ENCODE measurements around the gene BMP2K. TPM values are rescaled to one million over a fixed set of nuclear protein-coding genes. Genes with fewer than 3 reads are reported as not detected.

BMP2K gene
- total and polyA plus RNA-seq, 2 experiments from 2014 or later = 27.3 to 96.5 TPM

DNA sequence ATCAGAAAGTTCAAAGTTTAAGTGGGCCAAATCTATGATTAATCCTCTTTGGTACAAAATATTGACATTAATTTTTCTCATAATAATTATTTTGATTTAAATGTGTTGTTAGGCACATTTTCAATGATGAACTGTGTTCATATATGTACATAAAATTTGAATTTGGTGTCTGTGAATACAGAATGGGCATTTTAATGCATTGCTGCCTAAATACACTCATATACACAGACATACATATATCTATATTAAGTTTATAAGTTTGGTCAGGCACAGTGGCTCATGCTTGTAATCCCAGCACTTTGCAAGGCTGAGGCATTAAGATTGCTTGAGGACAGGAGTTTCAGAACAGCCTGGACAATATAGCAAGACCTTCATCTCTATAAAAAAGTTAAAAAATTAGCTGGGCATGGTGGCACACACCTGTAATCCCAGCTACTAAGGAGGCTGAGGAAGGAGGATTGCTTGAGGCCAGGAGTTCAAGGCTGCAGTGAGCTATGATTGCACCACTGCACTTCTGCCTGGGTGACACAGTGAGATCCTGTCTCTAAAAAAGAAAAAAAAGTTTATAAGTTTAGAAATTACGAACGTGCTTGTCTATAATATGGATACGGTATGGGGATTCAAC is 12.3 kb upstream of the BMP2K start:
- no peak overlapping the region for H2AFZ ChIP-seq
- H3K9me3 ChIP-seq (ENCODE audit: low read depth) = no peaks in the 10 kb centered on the region
- no peaks in the 10 kb centered on the region for H3K36me3 ChIP-seq (replicated peaks; ENCODE audit: insufficient read depth, low read depth)
- H3K27me3 ChIP-seq = no peaks in the 10 kb centered on the region
- TF ChIP-seq EZH2phosphoT487 (IDR thresholded peaks at IDR 0.05; ENCODE audit: low read depth, severe bottlenecking, unreplicated experiment) (no peak), EZH2 (IDR thresholded peaks at IDR 0.05; ENCODE audit: borderline replicate concordance) (no peak)
- H3K4me3 ChIP-seq = no peak overlapping the region
- 92% methylated on average over 3 of the region's 3 CpGs for WGBS (ENCODE audit: low lambda C conversion rate, missing lambda C conversion rate)
- no peak for DNase-seq (ENCODE audit: low spot score)
- no peaks in the 10 kb centered on the region for H3K4me1 ChIP-seq (ENCODE audit: insufficient read depth)
- no peak overlapping the region for H3K27ac ChIP-seq
- H4K20me1 ChIP-seq (ENCODE audit: insufficient read depth, poor library complexity, severe bottlenecking) = no peaks in the 10 kb centered on the region
- H3K4me2 ChIP-seq = no peak overlapping the region
- H3K79me2 ChIP-seq = no peaks in the 10 kb centered on the region
- H3K9me2 ChIP-seq (replicated peaks; ENCODE audit: insufficient read depth) = no peaks in the 10 kb centered on the region

DNA sequence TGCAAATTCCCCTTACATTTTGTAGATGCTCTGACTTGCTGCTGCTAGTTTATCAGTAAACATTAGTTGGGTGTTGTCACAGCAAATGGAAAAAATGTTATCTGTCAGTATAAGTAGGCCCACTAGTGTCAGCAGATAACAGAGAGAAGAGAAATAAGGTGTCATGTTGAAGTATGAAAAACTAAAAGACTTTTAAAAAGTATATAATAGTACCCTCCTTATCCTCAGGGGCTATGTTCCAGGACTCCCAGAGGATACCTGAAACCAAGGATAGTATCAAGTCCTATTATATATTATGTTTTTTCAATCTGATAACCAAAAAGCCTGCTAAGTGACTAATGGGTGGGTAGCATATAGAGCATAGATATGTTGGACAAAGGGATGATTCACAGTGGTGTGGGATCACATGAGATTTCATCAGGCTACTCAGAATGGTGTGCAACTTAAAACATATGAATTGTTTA is 11.6 kb upstream of the BMP2K start:
- Histone ChIP-seq H3K79me2 (no peaks in the 10 kb centered on the region), H3K9me3 (ENCODE audit: low read depth) (no peaks in the 10 kb centered on the region), H3K4me2 (no peak overlapping the region), H4K20me1 (ENCODE audit: insufficient read depth, poor library complexity, severe bottlenecking) (no peaks in the 10 kb centered on the region), H3K4me3 (no peak overlapping the region), H3K27ac (no peak overlapping the region), H3K4me1 (ENCODE audit: insufficient read depth) (no peaks in the 10 kb centered on the region), H2AFZ (no peak overlapping the region), H3K27me3 (no peaks in the 10 kb centered on the region), H3K9me2 (replicated peaks; ENCODE audit: insufficient read depth) (no peaks in the 10 kb centered on the region), H3K36me3 (replicated peaks; ENCODE audit: insufficient read depth, low read depth) (no peaks in the 10 kb centered on the region)
- TF ChIP-seq EZH2phosphoT487 (IDR thresholded peaks at IDR 0.05; ENCODE audit: low read depth, severe bottlenecking, unreplicated experiment) = no peak
- TF ChIP-seq EZH2 (IDR thresholded peaks at IDR 0.05; ENCODE audit: borderline replicate concordance) = no peak
- TF ChIP-seq, protein P1, sequence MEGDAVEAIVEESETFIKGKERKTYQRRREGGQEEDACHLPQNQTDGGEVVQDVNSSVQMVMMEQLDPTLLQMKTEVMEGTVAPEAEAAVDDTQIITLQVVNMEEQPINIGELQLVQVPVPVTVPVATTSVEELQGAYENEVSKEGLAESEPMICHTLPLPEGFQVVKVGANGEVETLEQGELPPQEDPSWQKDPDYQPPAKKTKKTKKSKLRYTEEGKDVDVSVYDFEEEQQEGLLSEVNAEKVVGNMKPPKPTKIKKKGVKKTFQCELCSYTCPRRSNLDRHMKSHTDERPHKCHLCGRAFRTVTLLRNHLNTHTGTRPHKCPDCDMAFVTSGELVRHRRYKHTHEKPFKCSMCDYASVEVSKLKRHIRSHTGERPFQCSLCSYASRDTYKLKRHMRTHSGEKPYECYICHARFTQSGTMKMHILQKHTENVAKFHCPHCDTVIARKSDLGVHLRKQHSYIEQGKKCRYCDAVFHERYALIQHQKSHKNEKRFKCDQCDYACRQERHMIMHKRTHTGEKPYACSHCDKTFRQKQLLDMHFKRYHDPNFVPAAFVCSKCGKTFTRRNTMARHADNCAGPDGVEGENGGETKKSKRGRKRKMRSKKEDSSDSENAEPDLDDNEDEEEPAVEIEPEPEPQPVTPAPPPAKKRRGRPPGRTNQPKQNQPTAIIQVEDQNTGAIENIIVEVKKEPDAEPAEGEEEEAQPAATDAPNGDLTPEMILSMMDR (IDR thresholded peaks at IDR 0.05; ENCODE audit: poor library complexity) = no peak
- no peak for DNase-seq (ENCODE audit: low spot score)

DNA sequence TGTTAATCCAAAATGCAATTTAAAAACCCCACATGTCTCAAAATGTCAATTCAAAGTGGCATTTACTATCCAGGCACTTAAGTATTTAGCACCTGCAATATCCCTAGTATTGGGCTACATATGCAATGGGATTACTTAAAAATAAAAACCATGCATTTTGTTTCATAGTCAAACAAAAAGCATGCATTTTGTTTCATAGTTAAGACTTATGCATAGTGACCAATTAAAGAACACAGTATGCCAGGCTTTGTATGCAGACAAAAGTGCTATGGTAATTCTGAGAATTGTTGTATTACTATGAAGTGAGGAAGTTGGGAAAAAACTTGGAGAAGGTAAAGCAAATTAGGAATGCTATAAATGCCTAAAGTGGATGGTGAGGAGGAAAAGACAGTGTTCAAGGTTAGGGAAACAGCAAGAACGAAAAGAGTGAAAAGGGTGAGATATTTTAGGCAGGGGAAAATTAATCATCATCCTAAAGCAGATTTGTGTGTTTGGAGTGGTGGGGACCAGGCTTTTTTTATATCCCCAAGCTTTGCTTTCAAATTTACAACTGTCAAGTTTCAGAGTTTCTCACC is 10.6 kb upstream of the BMP2K start:
- no peaks in the 10 kb centered on the region for H3K79me2 ChIP-seq
- H3K36me3 ChIP-seq (replicated peaks; ENCODE audit: insufficient read depth, low read depth) = no peaks in the 10 kb centered on the region
- H3K4me3 ChIP-seq = no peak overlapping the region
- H3K27ac ChIP-seq = no peak overlapping the region
- DNase-seq (ENCODE audit: low spot score) = no peak
- no peaks in the 10 kb centered on the region for H4K20me1 ChIP-seq (ENCODE audit: insufficient read depth, poor library complexity, severe bottlenecking)
- H3K4me1 ChIP-seq (ENCODE audit: insufficient read depth) = no peaks in the 10 kb centered on the region
- no peak overlapping the region for H3K4me2 ChIP-seq
- H3K9me2 ChIP-seq (replicated peaks; ENCODE audit: insufficient read depth) = no peaks in the 10 kb centered on the region
- H2AFZ ChIP-seq = no peak overlapping the region
- H3K9me3 ChIP-seq (ENCODE audit: low read depth) = no peaks in the 10 kb centered on the region
- H3K27me3 ChIP-seq = no peaks in the 10 kb centered on the region
- TF ChIP-seq EZH2 (IDR thresholded peaks at IDR 0.05; ENCODE audit: borderline replicate concordance) (no peak), EZH2phosphoT487 (IDR thresholded peaks at IDR 0.05; ENCODE audit: low read depth, severe bottlenecking, unreplicated experiment) (no peak)
- TF ChIP-seq, protein P1 (IDR thresholded peaks at IDR 0.05; ENCODE audit: poor library complexity) = no peak
- 64% methylated on average over 1 of the region's 1 CpG for WGBS (ENCODE audit: low lambda C conversion rate, missing lambda C conversion rate)

DNA sequence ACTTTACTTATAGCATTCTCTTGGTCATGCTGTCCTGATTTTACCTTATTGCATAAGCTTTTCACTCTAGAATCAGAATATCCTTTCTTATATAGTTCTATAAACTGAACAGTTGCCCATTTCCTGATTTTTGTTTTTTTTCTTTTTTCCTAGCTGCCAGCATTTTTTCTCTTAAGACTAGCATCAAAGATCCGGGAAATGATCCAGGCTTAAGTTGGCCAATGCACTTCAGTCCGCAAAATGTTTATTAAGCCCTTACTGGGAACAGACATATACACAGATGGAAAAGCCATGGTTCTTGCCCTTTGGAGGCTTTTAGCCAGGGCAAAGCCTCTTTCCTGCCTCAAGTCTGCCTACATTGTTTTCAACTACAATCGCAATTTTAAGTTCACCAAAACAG is 10.1 kb upstream of the BMP2K start:
- TF ChIP-seq, protein P1 (IDR thresholded peaks at IDR 0.05; ENCODE audit: poor library complexity) = no peak
- H3K4me3 ChIP-seq = no peak overlapping the region
- no peaks in the 10 kb centered on the region for H3K9me2 ChIP-seq (replicated peaks; ENCODE audit: insufficient read depth)
- no peaks in the 10 kb centered on the region for H4K20me1 ChIP-seq (ENCODE audit: insufficient read depth, poor library complexity, severe bottlenecking)
- no peaks in the 10 kb centered on the region for H3K9me3 ChIP-seq (ENCODE audit: low read depth)
- no peaks in the 10 kb centered on the region for H3K79me2 ChIP-seq
- no peak overlapping the region for H2AFZ ChIP-seq
- no peak for DNase-seq (ENCODE audit: low spot score)
- H3K27me3 ChIP-seq = no peaks in the 10 kb centered on the region
- WGBS (ENCODE audit: low lambda C conversion rate, missing lambda C conversion rate) = 67% methylated on average over 3 of the region's 3 CpGs
- no peak overlapping the region for H3K4me2 ChIP-seq
- no peaks in the 10 kb centered on the region for H3K4me1 ChIP-seq (ENCODE audit: insufficient read depth)
- H3K36me3 ChIP-seq (replicated peaks; ENCODE audit: insufficient read depth, low read depth) = no peaks in the 10 kb centered on the region
- no peak overlapping the region for H3K27ac ChIP-seq
